T1000 (cell line): ENCODE measurements around the gene SRSF12.
"Not testable (repeated sequence)": the region's sequence is repeated elsewhere in the genome, so short reads cannot be mapped to it uniquely, and the experiment has no call there.

Experiments
- DNase-seq: peaks from one replicate; lab custom pipeline; 2025; ENCODE audit warnings: mixed read lengths; lab: John Stamatoyannopoulos, UW

The SRSF12 gene

GRCh38 chr6:89071036-89071435 lies 46.8 kb downstream of the SRSF12 start:
- DNase-seq: no peak

- DNase-seq: no peak
Measured at GRCh38 chr6:89069536-89070163, 48.2 kb downstream of the SRSF12 start.

GRCh38 chr6:89068695-89069094 lies 49.2 kb downstream of the SRSF12 start:
- DNase-seq: no peak

GRCh38 chr6:89067796-89068195 lies 50.1 kb downstream of the SRSF12 start:
- no peak for DNase-seq

DNA sequence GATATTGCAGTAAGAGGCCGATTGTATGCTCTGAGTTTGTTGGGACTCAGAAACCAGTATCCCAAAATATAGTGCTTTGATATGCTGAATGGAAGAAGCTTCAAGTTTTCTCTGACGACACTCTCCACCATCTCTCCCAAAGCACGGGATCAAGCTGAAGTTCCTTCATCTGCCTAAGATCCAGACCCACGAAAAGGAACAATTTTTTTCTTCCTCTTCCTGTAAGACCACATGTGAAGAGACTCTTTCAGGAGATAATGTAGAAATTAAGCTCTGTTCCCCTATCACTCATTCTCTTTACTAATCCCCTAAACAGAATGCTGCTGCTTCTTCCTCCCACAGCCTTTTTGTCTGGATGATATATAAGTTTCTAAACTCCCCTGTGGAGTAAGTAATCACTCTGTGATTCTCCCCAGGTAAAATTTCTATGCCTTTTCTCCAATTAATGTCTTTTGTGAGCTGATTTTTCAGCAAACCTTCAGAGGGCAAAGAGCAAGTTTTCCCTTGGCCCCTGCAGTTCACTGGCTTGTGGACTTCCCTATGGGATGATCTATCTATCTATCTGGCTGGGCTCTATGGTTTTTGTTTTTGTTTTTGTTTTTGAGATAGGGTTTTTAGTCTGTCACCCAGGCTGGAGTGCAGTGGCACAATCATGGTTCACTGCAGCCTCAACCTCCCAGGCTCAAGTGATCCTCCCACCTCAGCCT lies 50.8 kb downstream of the SRSF12 start:
- no peak for DNase-seq

DNA sequence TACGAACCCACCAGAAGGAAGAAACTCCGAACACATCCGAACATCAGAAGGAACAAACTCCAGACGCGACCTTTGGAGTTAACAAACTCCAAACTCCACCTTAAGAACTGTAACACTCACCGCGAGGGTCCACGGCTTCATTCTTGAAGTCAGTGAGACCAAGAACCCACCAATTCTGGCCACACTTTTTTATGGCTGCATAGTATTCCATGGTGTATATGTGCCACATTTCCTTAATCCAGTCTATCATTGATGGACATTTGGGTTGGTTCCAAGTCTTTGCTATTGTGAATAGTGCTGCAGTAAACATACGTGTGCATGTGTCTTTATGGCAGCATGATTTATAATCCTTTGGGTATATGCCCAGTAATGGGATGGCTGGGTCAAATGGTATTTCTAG lies 51.8 kb downstream of the SRSF12 start:
- not testable (repeated sequence) for DNase-seq

DNA sequence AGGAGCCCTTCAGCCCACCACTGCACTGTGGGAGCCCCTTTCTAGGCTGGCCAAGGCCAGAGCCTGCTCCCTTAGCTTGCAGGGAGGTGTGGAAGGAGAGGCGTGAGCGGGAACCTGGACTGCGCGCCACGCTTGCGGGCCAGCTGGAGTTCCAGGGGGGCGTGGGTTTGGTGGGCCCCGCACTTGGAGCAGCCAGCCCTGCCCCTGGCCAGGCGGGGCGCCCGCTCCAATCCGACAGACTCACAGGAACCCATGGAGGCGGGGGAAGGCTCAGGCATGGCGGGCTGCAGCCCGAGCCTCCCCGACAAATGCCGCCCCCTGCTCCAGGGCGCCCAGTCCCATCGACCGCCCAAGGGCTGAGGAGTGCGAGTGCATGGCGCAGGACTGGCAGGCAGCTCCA lies 52.9 kb downstream of the SRSF12 start:
- not testable (repeated sequence) for DNase-seq

GRCh38 chr6:89063881-89064280 lies 54.0 kb downstream of the SRSF12 start:
- no peak for DNase-seq

DNA sequence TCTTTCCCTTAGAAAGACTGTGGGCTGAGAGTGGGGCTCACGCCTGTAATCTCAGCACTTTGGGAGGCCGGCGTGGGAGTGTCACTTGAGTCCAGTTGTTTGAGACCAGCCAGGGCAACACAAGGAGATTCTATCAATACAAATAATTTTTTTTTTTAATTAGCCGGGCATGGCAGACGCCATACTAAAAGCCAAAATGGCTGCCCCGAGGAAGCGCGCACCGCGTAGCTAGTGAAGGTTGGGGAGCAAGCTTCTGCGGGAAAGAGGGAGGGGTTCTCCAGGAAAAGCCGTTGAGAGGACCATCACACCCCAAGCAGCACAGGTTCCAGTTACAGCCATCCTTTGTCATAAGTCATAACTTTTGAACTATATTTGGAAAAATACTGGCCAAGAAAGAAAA lies 58.6 kb downstream of the SRSF12 start:
- DNase-seq: no peak

DNA sequence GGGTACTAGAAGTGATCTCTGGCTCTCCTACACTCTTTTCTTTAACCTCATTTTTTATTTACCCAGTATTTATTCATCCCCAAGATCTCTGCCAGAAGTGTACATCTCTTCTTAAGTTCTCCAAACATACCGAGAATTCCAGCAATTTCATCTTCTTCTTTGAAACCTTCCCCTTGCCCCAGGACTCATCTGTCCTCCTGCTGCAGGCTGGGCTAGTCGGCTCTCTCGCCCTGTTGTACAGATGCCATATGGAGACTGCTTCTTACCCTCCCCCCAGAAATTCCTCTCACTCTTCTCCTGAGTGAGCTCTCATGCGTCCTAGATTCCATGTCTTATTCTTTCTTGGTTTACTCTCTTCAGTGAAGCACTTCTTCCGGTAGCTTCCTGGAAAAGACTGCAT lies 59.2 kb downstream of the SRSF12 start:
- no peak for DNase-seq

DNA sequence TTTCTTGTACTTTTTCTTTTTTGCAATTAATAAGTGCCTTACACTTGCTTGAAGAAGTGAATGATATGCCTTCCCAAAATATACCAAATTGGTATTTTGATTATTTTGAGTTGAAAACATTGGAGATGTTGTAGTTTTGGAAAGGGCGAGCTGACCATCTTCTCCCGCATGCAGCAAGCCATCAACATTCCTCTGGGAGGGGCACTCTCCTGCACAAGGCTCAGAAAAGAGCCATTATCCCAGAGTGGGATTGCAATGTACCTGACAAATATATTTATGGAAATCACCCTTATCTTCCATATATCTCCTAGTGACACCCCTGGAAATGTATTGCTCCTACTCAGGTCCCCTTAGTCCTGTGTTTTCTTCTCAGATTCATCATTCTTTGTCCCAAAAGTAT lies 60.1 kb downstream of the SRSF12 start:
- DNase-seq: no peak

GRCh38 chr6:89054208-89054607 lies 63.7 kb downstream of the SRSF12 start:
- DNase-seq: no peak

- no peak for DNase-seq
Measured at GRCh38 chr6:89051676-89052075, 66.2 kb downstream of the SRSF12 start.

DNA sequence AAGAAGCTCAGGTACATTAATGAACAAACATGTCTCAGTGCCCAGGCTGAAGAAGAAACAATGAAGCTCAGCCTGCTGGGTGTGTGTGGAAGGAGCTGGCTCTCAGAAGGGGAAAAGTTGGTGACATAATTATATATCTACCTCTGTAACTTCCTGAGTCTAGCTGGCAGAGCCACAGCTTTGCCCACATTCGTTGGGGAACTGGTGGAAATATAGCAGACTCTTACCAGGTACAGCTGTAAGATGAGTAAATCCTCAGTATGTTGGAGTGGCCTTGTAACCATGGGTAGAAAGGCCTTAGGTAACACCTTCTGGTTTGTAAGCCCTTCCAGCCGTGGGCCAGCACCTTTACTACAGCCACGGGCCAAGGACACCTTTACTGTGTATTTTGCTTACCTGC lies 67.2 kb downstream of the SRSF12 start:
- DNase-seq: no peak

DNA sequence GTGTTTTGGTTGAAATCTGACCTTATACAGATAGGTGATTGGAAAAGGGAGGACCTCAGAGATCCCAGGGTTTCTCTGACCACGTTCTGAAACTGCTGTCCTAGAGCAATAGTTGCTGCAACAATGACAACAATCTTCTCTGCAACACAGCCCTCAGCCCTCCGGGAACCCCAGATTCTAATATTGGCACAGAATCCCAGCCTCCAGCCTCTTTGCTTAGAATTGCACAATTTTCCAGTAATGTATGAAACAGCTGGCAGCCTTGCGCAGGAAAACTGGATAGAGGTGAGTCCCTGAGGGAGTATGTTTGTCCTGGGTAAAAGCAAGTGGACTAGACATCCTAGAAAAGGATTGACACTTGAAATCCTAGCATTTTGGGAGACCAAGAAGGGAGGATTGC lies 67.7 kb downstream of the SRSF12 start:
- DNase-seq: no peak

- DNase-seq: peak; percentile 33
Measured at GRCh38 chr6:89048985-89049384, 68.9 kb downstream of the SRSF12 start.

- no peak for DNase-seq
Measured at GRCh38 chr6:89048288-89048923, 69.5 kb downstream of the SRSF12 start.

GRCh38 chr6:89047473-89047872 lies 70.4 kb downstream of the SRSF12 start:
- DNase-seq: no peak
